Measurements from ENCODE around the gene ANG. TPM values are rescaled to one million over a fixed set of nuclear protein-coding genes. Genes with fewer than 3 reads are reported as not detected.

Gene ANG
- total RNA-seq, 1 experiment from 2014 or later: 3.2 TPM

DNA sequence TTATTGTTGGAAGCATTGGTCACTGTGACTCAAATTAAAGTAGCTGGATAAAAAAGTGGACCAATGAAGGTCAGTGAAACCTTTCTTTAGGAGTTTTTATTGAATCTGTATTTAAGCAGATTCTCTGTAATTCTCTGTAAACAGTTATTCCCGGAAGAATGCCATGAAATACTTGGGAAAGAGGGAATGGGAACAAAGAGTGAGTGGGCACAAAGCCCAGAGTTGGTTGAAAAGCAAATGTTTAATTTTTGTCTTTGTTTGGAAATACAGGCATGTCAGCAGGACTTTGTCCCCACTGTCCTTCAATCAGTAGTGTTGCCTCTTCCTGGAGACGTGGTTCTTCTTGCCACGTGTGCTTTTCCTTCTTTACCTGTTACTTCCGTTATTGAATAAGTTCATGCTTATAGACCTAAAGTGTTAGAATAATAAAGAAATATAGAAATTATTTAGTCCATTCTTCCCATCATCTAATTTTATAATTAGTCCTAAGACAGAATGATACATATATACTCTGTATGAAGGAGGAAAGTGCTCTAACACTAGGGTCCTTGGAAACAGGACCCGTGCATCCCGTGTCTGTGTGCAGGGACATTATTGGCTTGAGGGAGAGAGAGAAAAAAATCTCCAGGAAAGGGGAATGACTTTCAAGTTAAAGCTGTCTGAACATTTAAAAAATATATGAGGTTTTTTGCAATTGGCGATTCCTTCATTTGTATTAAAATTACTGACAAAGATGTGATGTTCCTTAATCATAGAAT, 2.0 kb upstream of the ANG start:
- H3K23me2 ChIP-seq (ENCODE audit: insufficient read length, low read depth, low read length, poor library complexity, severe bottlenecking): peaks cover 18% of the 10 kb centered on the region
- H3K4me3 Mint-ChIP-seq: 0 out of 5 replicates have a peak overlapping the region, but pooled peaks of 1 of the 2 experiments have one; percentile 30
- TF ChIP-seq, protein P1, sequence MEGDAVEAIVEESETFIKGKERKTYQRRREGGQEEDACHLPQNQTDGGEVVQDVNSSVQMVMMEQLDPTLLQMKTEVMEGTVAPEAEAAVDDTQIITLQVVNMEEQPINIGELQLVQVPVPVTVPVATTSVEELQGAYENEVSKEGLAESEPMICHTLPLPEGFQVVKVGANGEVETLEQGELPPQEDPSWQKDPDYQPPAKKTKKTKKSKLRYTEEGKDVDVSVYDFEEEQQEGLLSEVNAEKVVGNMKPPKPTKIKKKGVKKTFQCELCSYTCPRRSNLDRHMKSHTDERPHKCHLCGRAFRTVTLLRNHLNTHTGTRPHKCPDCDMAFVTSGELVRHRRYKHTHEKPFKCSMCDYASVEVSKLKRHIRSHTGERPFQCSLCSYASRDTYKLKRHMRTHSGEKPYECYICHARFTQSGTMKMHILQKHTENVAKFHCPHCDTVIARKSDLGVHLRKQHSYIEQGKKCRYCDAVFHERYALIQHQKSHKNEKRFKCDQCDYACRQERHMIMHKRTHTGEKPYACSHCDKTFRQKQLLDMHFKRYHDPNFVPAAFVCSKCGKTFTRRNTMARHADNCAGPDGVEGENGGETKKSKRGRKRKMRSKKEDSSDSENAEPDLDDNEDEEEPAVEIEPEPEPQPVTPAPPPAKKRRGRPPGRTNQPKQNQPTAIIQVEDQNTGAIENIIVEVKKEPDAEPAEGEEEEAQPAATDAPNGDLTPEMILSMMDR (conservative IDR thresholded peaks at IDR 0.05): no peak
- H3K4me2 ChIP-seq (ENCODE audit: insufficient read depth, insufficient read length, low read length): no peak overlapping the region
- H3K36me3 Mint-ChIP-seq (ENCODE audit: insufficient read depth in 1 of 3, low read depth in 3 of 3): no peaks in the 10 kb centered on the region
- no peaks in the 10 kb centered on the region for H3K79me1 ChIP-seq (ENCODE audit: insufficient read depth, low read depth, low read length, poor library complexity, severe bottlenecking)
- no peak overlapping the region for H4K5ac ChIP-seq (ENCODE audit: insufficient read length, low read depth, low read length)
- no peak overlapping the region for H3K23ac ChIP-seq (ENCODE audit: insufficient read length, low read depth, low read length)
- H3K18ac ChIP-seq (ENCODE audit: insufficient read length, low read depth, low read length): no peak overlapping the region
- no peak overlapping the region for H3K56ac ChIP-seq (ENCODE audit: insufficient read length, low read depth, low read length)
- H3K79me2 ChIP-seq (ENCODE audit: insufficient read depth, low read length): no peaks in the 10 kb centered on the region
- H3K27ac Mint-ChIP-seq: no peak overlapping the region
- H3K9ac ChIP-seq (ENCODE audit: extremely low read depth, insufficient read length, low read length): no peak overlapping the region
- H3K14ac ChIP-seq (ENCODE audit: insufficient read depth, low read length): no peak overlapping the region
- no peak overlapping the region for H2AFZ ChIP-seq (ENCODE audit: low read length)
- H4K20me1 ChIP-seq (ENCODE audit: control insufficient read depth, insufficient read depth, insufficient read length): no peaks in the 10 kb centered on the region
- H3K9me3 Mint-ChIP-seq: no peaks in the 10 kb centered on the region
- no peak overlapping the region for H2BK120ac ChIP-seq (ENCODE audit: low read depth, low read length, poor library complexity, severe bottlenecking)
- H3K9me3 ChIP-seq (ENCODE audit: control insufficient read depth, low read depth, low read length): no peaks in the 10 kb centered on the region
- H2BK12ac ChIP-seq (ENCODE audit: insufficient read length, low read depth, low read length): no peak overlapping the region
- peaks cover 2% of the 10 kb centered on the region for H3K27me3 Mint-ChIP-seq (ENCODE audit: low read depth)
- H2BK5ac ChIP-seq (ENCODE audit: insufficient read length, low read length): no peak overlapping the region
- H3K4me1 ChIP-seq (ENCODE audit: insufficient read depth, low read length): no peaks in the 10 kb centered on the region
- DNase-seq: no peak
- no peak overlapping the region for H4K91ac ChIP-seq (ENCODE audit: insufficient read length, low read depth, low read length)
- no peaks in the 10 kb centered on the region for H3K27me3 ChIP-seq (ENCODE audit: insufficient read depth, low read length)
- no peak overlapping the region for H2BK15ac ChIP-seq (ENCODE audit: low read depth, low read length)
- H3T11ph ChIP-seq (ENCODE audit: low read length): no peak overlapping the region
- H2BK20ac ChIP-seq (ENCODE audit: low read depth, low read length, poor library complexity, severe bottlenecking): no peak overlapping the region
- no peak overlapping the region for H4K8ac ChIP-seq (replicated peaks; ENCODE audit: insufficient read length, low read depth, low read length)
- no CpG with 5 or more reads among the region's 7 CpGs for WGBS (ENCODE audit: extremely low coverage, insufficient read length, low lambda C conversion rate)
- H3K27ac ChIP-seq (ENCODE audit: insufficient read length, low read depth, low read length): no peak overlapping the region
- H2AK5ac ChIP-seq (ENCODE audit: insufficient read length, low read length): no peak overlapping the region
- no peak overlapping the region for H3K4ac ChIP-seq (ENCODE audit: low read depth, low read length)
- peaks cover 8% of the 10 kb centered on the region in 2 experiments for H3K4me1 Mint-ChIP-seq

All from H9 (cell line).